CD4-positive, alpha-beta T cell treated with Interleukin-6 for 4 hours (primary cell): ENCODE results near the gene OR1S1.
"Not testable (repeated sequence)": the region's sequence is repeated elsewhere in the genome, so short reads cannot be mapped to it uniquely, and the experiment has no call there.

Experiments
- DNase-seq: peaks from one replicate; pipeline ENCODE4 v3.0.0-alpha.2; 2020; ENCODE audit warnings: mixed read lengths

Gene OR1S1

DNA sequence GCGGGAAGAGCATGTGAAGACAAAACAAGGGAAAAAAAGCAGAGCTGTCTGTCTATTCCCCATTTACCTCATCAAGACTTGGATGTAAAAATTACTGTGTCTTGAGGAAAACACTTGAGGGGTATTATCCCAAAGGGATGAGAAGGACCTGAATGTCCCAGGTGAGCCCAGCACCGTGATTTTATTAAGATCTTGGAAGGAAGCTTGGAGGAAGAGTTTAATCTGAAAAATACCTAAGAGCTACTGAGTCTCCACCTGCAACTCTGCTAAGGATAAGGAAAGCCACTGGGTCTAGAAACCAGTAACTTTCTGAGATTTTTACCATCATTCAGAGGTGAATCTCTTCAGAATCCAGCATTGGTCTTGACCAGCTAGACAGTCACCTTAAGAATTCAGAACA, at the start of gene OR1S1:
Gene OR1S1 (plus strand): TSS at position 301 of the 400 bp plus-strand sequence.
- DNase-seq = not testable (repeated sequence)

DNA sequence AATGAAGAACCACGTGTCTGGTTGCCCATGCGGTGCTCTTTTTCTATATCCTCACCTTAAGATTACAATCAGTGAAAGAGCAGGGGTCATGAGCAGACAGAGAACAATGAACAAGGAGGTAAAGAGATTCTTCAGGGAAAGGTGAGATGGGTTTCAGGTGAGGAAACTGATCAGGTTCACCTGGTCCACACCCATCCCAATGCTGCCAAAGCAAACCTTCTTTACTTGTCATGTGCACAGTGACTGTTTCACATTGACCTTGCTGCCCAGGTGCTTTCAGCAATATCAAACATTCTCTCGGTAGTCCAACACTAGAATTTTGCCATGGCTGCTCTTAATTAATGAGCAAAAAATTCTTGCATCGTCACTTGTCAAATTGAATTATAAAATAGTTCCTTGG, 48.1 kb upstream of the OR1S1 start:
- DNase-seq = no peak

DNA sequence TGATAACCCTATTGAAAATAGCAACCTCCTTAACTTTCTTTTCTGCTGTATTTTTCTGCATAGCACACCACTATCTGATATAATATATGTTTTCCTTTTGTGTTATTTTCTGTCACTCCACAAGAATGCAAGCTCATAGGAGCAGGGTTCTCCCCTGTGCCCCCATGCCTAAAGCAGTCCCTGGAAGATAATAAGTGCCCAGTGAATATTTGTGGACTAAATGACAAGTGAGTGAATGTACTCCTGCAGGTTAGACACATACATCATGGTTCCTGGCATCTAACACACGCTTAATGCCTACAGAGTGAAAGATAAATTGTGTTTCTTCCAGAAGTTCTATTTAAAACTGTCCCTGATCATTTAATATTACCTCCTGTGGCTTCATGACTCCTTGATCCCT, 47.5 kb upstream of the OR1S1 start:
- DNase-seq = no peak

DNA sequence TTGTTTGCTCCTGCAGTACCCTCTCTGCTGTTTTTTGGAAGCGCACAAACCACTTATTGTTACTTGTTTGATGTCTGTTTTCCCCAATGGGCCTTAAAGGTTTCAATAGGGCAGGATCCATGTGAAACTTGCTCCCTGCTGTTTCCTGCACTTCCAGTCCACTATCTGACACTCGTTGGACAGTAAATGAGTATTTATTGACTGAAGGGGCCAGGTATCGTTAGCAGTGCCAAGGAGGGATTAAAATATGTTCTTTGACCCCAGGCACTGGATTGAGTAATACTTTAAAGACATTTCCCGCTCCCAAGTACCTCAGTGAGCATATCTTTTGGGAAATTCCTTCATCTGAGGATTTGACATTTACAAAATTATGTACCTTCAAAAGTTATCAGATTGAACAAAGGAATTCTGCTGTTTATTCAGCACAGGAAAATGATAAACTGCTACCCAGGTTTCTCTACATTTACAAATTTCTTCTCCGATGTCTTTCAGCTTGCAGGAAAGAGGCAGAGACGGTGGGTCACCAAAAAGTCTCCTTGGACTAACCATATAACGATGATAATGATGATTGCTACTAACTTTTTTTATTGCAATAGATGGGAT, 46.9 kb upstream of the OR1S1 start:
- DNase-seq = no peak

DNA sequence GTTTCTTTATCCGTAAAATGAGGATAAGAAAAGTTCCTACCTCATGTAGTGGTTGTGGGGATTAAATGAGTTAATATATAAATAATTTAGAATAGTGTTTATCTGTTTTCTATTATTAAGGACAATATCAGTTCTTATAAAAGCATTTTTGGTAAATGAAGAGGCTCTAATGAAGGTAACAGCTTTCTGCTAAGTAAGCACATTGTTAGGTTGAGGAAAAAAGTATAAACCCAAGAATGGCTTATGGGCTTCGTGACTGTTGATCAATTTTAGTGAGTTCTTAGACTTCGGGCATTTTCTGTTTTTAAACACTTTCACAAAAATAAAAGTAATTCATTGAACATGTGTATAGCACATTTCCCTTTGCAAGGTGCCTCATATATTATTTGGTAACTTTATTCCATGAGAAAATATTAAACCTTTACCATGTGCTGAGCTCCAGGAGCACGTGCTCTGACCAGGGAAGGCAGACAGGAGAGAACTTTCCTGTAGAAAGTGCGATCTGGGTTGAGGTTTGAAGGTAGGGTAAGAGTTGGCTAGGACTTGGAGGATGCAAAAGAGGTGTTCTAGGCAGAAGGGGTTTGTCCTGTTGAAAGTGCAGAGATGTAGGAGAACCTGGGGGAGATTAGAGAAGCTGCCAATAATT, 35.0 kb upstream of the OR1S1 start:
- no peak for DNase-seq

DNA sequence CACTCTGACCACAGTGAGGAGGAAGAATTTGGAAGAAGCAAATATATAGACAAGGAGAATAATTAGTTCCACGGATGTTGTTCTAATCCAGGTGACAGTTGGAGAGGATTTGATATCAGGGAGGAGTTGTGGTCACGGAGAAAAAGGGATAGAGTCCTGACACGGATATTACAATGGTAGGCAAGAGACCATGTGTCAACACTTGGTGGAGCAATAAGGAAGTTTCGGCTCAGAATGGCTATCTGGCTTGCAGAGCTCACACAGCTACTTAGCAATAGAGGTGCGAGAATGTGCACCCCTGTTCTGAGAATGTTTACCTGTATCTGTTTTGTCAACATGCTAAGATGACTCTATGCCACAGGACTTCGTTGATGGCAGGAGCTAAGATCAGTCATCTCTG, 34.1 kb upstream of the OR1S1 start:
- no peak for DNase-seq

DNA sequence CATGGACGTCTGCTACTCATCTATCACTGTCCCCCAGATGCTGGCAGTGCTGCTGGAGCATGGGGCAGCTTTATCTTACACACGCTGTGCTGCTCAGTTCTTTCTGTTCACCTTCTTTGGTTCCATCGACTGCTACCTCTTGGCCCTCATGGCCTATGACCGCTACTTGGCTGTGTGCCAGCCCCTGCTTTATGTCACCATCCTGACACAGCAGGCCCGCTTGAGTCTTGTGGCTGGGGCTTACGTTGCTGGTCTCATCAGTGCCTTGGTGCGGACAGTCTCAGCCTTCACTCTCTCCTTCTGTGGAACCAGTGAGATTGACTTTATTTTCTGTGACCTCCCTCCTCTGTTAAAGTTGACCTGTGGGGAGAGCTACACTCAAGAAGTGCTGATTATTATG, 32.9 kb upstream of the OR1S1 start:
- no peak for DNase-seq

DNA sequence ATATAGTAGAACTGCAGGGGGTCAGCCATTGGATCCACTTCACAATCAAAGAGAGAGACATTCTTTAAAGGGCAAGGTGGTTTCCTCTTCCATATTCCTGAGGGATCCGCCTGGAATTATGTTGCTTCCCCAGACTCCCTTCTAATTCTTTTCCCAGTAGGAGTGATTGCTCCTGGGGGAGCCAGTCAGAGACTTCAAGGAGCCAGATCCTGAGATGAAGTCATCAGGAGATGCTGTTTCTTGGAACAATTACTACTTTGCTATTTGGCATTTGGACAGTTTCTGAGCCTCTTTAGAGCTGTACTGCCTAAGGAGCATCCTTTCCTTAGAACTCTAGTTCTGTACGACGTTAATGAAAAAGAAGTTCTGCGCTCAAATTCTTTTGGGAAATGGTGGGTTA, 25.6 kb upstream of the OR1S1 start:
- DNase-seq = no peak

DNA sequence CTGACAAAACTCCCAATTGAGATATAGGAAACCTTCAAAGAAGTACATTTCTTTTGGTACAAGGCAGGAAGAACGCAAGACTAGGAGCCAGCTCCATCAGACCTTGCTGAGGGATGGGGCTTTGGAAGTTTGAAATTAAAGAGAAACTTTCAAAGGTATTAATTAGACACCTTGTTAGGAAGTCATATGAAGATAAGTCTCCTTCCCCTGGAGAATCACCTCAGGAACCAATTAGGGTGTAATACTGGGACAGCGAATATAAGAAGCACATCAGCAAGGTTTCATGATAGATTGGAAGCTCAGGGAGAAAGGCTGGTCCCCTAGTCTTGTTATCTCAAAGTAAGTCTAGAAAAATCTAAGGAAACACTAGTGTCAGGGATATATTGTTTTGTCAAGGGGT, 23.8 kb upstream of the OR1S1 start, which contains the start of gene OR9Q2:
Gene OR9Q2 (plus strand): TSS at position 301 of the 400 bp plus-strand sequence. CDS start 1,421 bp downstream, outside the sequence.
- DNase-seq = no peak

DNA sequence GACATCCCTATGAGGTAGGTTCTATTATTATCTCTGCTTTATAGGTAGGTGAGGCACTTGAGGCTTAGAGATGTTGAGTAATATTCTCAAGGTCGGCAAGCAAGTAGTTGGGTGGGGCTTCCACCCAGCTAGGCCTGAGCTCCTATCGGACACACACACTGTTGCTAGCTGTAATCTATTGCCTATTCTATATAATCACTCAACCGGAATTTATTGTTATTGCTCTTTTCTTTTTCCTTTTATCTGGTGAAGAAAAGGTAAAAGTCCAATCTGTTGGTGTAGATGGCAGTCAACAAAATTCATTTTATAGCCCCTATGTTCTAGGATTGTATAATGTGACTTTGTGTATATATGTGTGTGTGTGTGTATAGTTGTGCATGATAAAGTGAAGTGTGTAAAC, 20.3 kb upstream of the OR1S1 start:
- no peak for DNase-seq

DNA sequence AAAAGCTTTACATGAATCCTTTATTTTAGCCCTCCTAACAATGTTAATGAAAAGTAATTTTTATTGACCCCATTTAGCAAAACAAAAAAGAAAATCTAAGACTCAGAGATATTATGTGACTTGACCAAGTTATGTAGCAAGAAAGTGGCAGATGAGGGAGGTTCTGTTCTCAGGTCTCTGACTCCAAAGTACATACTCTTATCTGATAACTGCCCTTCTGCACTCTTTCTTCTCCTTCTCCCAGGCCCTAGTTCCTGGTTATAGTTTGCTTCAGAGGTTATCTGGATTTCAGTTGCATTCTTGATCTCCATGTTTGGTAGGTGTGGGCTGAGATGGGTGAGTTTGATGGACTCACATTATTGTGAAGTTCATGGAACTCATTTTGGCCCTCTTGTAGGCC, 19.1 kb upstream of the OR1S1 start:
- DNase-seq = no peak

DNA sequence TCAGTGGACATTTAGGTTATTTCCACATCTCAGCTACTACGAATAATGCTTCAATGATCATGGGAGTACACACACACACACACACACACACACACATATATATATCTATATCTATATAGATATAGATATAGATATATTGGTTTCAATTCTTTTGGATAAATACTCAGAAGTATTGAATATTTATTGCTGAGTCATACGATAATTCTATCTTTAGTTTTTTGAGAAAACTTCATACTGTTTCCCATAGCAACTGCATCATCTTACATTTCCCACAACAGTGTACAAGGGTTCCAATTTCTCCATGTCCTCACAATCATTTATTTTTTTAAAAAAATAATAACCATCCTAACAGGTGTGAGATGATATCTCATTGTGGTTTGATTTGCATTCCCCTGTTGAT, 16.6 kb upstream of the OR1S1 start:
- DNase-seq = no peak

DNA sequence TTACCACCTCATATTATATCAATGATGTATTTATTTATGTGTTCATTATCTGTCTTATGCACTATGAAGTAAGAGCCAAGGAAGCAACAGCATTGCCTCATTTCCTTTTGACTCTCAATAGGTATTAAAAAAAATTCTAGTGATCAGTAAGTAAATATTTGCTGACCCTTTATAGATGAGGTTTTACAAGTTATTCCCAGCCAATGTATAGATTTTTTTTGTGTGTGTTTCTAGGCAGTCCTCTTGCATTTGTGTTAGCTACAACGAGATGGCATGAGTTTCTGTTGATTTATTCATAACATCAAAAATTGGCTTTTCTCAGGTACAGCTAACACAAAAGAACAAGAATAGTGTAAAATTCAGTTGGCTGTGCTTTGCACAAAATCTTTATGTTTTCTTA, 13.2 kb upstream of the OR1S1 start:
- DNase-seq = no peak

DNA sequence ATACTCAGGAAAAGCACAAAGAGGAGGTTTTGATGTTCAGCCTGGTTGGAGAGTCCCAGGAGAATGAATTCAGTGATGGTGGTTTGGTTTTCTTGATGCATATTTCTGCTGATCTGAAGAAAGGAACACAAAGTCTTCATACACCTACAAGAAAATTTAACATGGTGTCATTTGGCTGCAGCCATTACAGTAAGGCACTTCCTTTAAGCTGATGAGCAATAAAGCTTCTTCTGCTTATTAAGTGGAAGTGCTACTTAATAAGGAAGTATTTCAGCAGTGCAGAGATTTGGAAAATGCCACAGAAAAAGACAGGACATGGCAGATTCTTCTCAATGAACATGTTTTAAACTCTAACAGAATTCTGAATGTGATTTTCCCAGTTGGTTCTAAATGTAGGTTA, 8.5 kb upstream of the OR1S1 start, which contains the start of gene OR1S2:
Gene OR1S2 (minus strand): TSS at position 101 of the 400 bp plus-strand sequence. CDS start 0 bp downstream, at position 101.
- no peak for DNase-seq

DNA sequence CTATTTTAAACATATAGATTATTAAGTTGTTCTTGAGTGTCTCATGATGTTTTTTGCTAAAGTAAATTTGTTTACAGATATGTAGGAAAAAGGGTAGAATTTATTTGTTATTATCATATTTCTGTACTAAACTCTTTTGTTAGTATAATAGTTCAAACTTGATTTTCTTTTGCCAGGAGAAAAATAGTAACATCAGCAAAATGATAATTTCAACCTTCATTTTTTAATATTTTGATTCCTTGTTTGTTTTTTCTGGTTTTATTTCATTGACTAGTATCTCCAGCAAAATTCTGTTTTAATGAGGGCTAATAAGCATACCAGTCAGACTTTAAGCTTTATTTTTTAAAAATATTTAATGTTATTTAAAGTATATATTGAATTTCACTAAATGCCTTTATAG, 4.0 kb downstream of the OR1S1 start:
- DNase-seq = no peak

DNA sequence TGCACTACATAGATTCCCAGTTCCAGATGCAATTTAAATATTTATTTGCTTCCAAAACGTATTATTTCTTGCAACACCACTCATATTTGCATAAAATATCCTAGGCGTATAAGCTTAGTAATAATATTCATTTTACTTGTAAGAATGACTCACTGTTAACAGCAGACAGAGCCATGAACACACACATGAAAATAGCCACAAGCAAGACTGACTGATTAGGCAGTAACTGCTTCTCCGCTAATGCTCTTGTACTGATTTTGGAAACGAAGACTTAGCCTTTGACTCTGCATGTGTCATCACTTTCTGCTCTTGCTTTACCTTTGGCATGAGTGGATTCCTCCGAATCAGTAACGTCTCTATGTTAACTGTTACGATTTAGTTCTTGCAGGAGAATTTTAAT, 10.2 kb downstream of the OR1S1 start:
- DNase-seq = no peak

DNA sequence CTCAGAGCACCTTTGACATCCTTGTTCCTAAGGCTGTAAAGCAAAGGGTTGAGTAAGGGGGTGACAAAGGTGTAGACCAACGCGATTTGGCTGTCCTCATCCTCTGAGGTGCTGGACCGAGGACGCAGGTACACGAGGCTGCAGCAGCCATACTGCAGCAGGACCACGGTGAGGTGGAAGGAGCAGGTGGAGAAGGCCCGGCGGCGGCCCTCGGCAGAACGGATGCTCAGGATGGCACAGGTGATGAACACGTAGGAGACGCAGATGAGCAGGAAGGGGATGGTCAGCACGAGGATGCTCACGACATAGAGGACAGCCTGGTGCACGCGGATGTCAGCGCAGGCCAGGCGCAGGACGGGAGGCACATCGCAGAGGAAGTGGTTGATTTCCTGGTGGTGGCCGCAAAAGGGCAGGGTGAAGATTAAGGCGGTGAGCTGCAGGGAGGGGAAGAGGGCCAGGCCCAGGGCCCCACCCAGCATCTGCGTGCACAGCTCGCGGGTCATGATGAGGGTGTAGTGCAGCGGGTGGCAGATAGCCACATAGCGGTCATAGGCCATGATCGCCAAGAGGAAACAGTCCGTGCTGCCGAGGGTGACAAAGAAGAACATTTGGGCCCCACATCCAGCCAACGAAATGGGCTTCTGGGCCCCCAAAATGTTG, 15.6 kb downstream of the OR1S1 start:
- DNase-seq = no peak

DNA sequence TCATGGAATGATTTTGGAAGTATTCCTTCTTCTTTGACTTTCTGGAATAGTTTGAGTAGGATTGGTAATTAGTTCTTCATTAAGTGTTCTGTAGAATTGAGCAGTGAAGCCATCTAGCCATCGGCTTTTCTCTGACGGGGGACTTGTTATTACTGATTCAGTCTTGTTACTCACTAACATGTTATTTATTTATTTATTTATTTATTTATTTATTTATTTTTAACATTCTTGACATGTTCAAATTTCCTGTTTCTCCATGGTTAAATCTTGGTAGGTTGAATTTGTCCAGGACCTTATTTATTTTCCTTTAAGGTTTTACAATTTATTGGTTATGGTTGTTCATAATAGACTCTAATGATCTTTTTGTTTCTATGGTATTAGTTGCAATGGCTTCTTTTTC, 31.4 kb downstream of the OR1S1 start:
- DNase-seq = no peak

DNA sequence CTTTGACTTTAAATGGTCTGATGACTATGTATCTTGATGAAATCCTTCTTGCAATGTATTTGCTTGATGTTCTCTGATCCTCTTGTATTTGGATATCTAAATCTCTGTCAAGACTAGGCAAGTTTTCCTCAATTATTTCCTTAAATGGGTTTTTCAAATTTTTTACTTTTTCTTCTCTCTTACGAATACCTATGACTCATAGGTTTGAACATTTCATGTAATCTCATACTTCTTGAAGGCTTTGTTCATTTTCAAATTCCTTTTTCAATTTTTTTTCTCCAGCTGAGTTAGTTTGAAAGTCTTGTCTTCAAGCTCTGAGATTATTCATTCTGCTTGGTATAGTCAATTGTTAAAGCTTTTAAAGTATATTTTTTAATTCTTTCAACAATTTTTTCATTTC, 42.4 kb downstream of the OR1S1 start:
- no peak for DNase-seq

DNA sequence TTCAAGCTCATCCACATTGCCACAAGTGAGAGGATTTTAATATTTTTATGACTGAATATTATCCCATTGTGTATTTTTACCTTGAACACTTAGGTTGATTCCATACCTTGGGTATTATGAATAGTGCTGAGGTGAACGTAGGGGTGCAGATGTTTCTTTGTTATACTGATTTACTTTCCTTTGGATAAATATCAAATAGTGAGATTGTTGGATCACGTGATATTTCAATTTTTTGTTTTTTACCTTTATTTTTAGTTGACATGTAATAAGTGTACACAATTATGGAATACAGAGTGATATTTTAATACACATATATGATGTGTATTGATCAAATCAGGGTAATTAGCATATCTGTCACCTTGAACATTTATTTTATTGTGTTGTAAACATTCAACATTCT, 47.5 kb downstream of the OR1S1 start:
- DNase-seq = no peak
